Measurements from ENCODE around the gene KAT2B. TPM values are rescaled to one million over a fixed set of nuclear protein-coding genes. Genes with fewer than 3 reads are reported as not detected.
"Not testable (repeated sequence)": the region's sequence is repeated elsewhere in the genome, so short reads cannot be mapped to it uniquely, and the experiment has no call there.

The KAT2B gene
- polyA plus RNA-seq, 1 experiment, result 5.5 TPM

DNA sequence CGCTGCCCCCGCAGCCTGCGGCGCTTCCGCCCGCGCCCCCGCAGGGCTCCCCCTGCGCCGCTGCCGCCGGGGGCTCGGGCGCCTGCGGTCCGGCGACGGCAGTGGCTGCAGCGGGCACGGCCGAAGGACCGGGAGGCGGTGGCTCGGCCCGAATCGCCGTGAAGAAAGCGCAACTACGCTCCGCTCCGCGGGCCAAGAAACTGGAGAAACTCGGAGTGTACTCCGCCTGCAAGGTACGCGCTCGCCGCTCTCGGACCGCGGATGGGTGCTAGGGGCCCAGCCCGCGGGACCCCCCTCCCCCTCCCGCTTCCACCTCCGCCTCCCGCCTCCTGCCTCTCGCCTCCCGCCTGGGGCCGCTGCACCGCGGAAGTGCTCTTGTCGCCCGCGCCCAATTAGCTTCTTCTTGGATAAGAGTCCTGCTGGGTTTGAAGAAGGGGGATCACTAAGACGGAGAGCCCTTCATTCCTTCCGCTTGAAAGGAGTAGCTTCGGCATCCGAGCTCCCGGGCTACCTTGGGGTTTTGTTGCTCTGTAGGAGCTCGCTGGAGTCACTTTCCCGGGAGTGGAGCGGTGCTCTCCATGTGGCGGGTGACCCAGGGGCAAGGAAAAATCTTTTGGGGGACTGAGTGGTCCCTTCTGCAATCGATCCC lies 426 bp downstream of the KAT2B start:
- Histone ChIP-seq H3K9me3 (ENCODE audit: control insufficient read depth, insufficient read depth, low read length) (no peaks in the 10 kb centered on the region), H3K27ac (ENCODE audit: low read depth, low read length) (no peak overlapping the region), H3K4me3 (ENCODE audit: low read depth, low read length) (peak overlapping the region; percentile 76), H3K27me3 (ENCODE audit: control insufficient read depth, insufficient read depth, low read length) (no peaks in the 10 kb centered on the region)
- ChIA-PET CTCF (interaction anchor here (0.6 to 1.7 kb wide), 7 partner anchors 9 to 1594 kb away, joined by 3 to 10 read pairs (median 4); partner anchors contain the start of gene SGO1), POLR2A (interaction anchor here (0.6 kb wide), 1 partner anchor 14 kb away, joined by 7 read pairs; no protein-coding TSS in a partner anchor)
- DNase-seq (ENCODE audit: low read depth, low spot score), result no peak
- TF ChIP-seq, protein P1, sequence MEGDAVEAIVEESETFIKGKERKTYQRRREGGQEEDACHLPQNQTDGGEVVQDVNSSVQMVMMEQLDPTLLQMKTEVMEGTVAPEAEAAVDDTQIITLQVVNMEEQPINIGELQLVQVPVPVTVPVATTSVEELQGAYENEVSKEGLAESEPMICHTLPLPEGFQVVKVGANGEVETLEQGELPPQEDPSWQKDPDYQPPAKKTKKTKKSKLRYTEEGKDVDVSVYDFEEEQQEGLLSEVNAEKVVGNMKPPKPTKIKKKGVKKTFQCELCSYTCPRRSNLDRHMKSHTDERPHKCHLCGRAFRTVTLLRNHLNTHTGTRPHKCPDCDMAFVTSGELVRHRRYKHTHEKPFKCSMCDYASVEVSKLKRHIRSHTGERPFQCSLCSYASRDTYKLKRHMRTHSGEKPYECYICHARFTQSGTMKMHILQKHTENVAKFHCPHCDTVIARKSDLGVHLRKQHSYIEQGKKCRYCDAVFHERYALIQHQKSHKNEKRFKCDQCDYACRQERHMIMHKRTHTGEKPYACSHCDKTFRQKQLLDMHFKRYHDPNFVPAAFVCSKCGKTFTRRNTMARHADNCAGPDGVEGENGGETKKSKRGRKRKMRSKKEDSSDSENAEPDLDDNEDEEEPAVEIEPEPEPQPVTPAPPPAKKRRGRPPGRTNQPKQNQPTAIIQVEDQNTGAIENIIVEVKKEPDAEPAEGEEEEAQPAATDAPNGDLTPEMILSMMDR (IDR thresholded peaks at IDR 0.05; ENCODE audit: low read depth, low read length), result no peak; the same call in 1 of the 2 replicates

DNA sequence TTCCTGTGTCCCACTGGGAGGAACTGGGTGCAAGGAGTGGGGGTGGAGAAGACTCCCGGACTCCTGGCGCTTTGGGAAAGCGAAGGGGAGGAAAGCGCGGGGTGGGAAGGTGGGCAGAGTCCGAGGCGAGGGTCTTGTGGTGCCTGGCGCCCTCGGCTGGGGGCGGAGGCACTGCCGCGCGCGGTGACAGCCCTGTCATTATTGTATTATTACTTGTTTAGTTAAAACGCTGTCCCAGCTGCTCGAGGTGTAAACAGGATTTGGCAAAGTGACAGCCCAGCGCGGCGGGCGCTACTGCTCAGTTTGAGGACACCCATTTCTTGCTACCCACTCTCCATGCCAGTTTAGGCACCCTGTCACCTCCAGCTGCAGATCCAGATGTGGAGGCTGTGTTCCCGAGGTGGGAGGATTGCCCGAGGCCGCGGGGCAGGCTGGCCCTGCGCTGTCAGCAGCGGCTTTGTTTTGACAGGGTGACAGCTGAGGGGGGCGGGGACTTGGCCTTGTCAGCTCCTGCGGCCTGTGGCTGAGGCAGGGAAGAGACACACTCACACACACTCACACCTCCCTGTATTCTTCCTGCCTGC lies 1.0 kb downstream of the KAT2B start:
- peak overlapping the region; percentile 76 for H3K4me3 ChIP-seq (ENCODE audit: low read depth, low read length)
- ChIA-PET POLR2A (no interaction called here), CTCF (interaction anchor here (0.6 to 1.7 kb wide), 8 partner anchors 9 to 1593 kb away, joined by 3 to 10 read pairs (median 4); partner anchors contain the start of gene SGO1)
- no peaks in the 10 kb centered on the region for H3K27me3 ChIP-seq (ENCODE audit: control insufficient read depth, insufficient read depth, low read length)
- TF ChIP-seq, protein P1 (IDR thresholded peaks at IDR 0.05; ENCODE audit: low read depth, low read length), result no peak
- no peak overlapping the region for H3K27ac ChIP-seq (ENCODE audit: low read depth, low read length)
- no peak for DNase-seq (ENCODE audit: low read depth, low spot score)
- no peaks in the 10 kb centered on the region for H3K9me3 ChIP-seq (ENCODE audit: control insufficient read depth, insufficient read depth, low read length)

DNA sequence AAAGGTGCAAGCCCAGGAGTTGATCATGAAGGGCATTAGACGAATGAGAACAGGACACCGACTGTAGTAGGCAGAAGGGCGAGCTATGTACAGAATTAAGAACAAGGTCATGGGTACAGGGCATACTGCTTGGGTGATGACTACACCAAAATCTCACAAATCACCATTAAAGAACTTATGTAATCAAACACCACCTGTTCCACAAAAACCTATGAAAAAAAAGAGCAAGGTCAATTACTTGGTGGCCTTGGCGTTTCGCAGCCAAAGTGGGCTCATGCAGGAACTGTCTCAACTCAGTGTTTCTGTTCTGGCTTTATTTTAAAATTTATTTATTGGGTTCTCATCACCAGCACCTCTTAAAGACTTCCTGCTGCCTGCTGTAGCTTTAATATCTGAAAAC lies 2.1 kb downstream of the KAT2B start:
- H3K27me3 ChIP-seq (ENCODE audit: control insufficient read depth, insufficient read depth, low read length), result no peaks in the 10 kb centered on the region
- TF ChIP-seq, protein P1 (IDR thresholded peaks at IDR 0.05; ENCODE audit: low read depth, low read length), result no peak
- no peak overlapping the region for H3K27ac ChIP-seq (ENCODE audit: low read depth, low read length)
- H3K9me3 ChIP-seq (ENCODE audit: control insufficient read depth, insufficient read depth, low read length), result no peaks in the 10 kb centered on the region
- no peak for DNase-seq (ENCODE audit: low read depth, low spot score)
- POLR2A ChIA-PET, result interaction anchor here (0.7 kb wide), 1 partner anchor 1690 kb away, joined by 3 read pairs; no protein-coding TSS in a partner anchor
- CTCF ChIA-PET, result interaction anchor here (1.5 kb wide), 1 partner anchor 155 kb away, joined by 4 read pairs; no protein-coding TSS in a partner anchor
- no peak overlapping the region for H3K4me3 ChIP-seq (ENCODE audit: low read depth, low read length)

DNA sequence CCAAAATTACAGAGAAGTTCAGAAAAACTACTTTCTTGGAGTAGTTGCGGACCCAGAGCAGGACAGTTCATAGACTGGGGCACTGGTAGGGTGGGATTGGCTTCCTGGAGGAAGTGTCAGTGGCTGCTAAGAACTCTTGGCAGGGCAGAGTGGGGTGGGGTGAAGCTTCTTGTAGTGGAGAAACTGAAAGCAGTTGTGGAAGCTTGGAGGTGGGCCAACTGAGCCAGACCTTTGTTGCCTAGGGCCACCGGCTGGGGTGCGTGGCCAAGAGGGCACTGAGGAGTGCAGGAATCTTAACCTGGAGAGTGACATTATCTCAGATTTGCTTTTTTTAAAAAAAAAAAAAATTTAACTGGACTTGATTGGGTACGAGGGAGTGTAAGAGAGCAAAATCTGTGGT lies 3.1 kb downstream of the KAT2B start:
- H3K4me3 ChIP-seq (ENCODE audit: low read depth, low read length), result no peak overlapping the region
- no peak overlapping the region for H3K27ac ChIP-seq (ENCODE audit: low read depth, low read length)
- H3K9me3 ChIP-seq (ENCODE audit: control insufficient read depth, insufficient read depth, low read length), result no peaks in the 10 kb centered on the region
- no peak for DNase-seq (ENCODE audit: low read depth, low spot score)
- POLR2A ChIA-PET, result no interaction called here
- no peaks in the 10 kb centered on the region for H3K27me3 ChIP-seq (ENCODE audit: control insufficient read depth, insufficient read depth, low read length)
- CTCF ChIA-PET, result no interaction called here
- TF ChIP-seq, protein P1 (IDR thresholded peaks at IDR 0.05; ENCODE audit: low read depth, low read length), result no peak

DNA sequence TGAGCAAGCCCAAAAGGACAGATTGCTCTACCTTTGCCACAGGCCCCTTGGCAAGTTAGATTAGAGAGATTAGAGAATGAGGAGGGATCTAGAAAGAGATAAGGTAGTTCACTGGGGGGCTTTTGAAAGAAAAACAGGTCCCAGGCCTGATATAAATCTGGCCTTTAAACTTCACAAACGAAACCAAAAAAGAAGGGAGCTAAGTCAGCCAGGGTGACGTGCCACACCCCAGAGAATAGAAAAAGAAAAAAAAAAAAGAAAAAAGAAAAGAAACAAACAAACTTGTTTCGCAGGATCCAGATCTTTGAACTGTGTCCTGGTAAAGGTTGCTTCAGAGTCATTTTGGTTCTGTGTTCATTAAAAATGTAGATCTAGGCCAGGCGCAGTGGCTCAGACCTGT lies 3.6 kb downstream of the KAT2B start:
- POLR2A ChIA-PET, result no interaction called here
- DNase-seq (ENCODE audit: low read depth, low spot score), result no peak
- H3K4me3 ChIP-seq (ENCODE audit: low read depth, low read length), result no peak overlapping the region
- H3K27me3 ChIP-seq (ENCODE audit: control insufficient read depth, insufficient read depth, low read length), result no peaks in the 10 kb centered on the region
- H3K27ac ChIP-seq (ENCODE audit: low read depth, low read length), result no peak overlapping the region
- TF ChIP-seq, protein P1 (IDR thresholded peaks at IDR 0.05; ENCODE audit: low read depth, low read length), result no peak
- H3K9me3 ChIP-seq (ENCODE audit: control insufficient read depth, insufficient read depth, low read length), result no peaks in the 10 kb centered on the region; the same call in 1 of the 2 replicates
- CTCF ChIA-PET, result no interaction called here

DNA sequence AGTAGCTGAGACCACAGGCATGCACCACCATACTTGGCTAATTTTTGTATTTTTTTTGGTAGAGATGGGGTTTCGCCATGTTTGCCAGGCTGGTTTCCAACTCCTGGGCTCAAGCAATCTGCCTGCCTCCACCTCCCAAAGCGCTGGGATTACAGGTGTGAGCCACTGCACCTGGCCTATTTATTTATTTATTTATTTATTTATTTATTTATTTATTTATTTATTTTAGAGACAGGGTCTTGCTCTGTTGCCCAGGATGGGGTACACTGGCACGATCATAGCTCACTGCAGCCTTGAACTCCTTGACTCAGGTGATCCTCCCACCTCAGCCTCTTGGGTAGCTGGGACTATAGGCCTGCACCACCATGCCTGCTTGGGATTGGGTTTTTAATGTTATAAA lies 4.9 kb downstream of the KAT2B start:
- H3K4me3 ChIP-seq (ENCODE audit: low read depth, low read length); POLR2A ChIA-PET; H3K27ac ChIP-seq (ENCODE audit: low read depth, low read length); H3K27me3 ChIP-seq (ENCODE audit: control insufficient read depth, insufficient read depth, low read length); CTCF ChIA-PET; DNase-seq (ENCODE audit: low read depth, low spot score); H3K9me3 ChIP-seq (ENCODE audit: control insufficient read depth, insufficient read depth, low read length): not testable (repeated sequence)
